HG02852 (cell line): ENCODE results near the gene F7.
"Not testable (repeated sequence)": the region's sequence is repeated elsewhere in the genome, so short reads cannot be mapped to it uniquely, and the experiment has no call there.

Source experiments
- ATAC-seq: cut with Tn5 transposase; IDR thresholded peaks from one replicate; pipeline ENCODE4 v1.9.1; 2021; ENCODE audit warnings: mild to moderate bottlenecking, moderate library complexity; ENCODE audit not compliant: unreplicated experiment

F7 gene

DNA sequence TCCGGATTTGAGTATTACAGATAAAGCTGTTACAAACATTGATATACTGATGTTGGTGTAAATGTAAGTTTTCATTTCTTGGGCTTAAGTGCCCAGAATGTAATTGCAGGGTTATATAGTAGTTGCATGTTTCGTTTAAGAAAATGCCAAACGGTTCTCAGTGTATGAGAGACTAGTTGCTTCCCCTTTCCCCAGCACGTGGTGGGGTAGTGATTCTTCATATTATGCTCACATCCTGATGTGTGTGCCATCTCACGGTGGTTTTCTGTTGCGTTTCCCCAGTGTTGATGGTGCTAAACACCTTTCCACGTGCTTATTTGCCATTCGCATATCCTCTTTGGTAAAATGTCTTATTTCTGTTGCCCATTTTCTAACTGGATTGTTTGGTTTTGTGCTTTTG is 34.7 kb upstream of the F7 start:
- no peak for ATAC-seq

DNA sequence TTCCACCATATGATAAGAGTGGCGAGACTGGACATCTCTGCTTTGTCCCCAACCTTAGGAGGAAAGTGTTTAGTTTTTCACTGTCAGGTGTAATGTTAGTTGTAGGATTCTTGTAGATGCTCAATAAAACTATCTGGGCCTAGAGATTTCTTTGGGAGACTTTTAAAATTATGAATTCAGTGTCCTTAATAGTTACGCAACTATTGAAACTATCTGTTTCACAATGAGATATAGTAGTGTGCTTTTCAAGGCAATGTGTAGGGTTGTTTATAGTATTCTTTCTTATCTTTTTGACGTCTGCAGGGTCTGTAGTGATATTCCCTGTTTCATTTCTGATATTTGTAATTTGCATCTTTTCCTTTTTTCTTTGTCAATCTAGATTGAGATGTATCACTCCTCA is 33.2 kb upstream of the F7 start:
- ATAC-seq, result no peak

DNA sequence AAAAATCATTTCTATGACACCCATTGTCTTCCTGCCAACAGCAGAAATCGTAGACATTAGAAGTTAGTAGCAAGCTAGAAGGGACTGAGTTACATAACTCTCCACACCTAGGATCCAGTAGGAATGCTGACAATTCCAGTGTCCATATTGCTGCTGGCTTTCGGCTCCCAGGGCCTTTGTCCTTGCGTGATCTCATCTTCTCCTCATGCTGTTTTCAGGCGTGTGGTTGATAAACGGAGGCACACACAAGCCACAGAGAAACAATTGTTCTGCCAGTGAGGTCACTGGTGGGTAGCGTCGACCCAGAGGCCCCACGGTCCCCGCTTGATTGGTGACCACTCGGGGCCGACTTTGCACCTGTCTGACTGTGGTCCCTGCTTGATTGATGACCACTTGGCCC is 31.6 kb upstream of the F7 start:
- no peak for ATAC-seq

DNA sequence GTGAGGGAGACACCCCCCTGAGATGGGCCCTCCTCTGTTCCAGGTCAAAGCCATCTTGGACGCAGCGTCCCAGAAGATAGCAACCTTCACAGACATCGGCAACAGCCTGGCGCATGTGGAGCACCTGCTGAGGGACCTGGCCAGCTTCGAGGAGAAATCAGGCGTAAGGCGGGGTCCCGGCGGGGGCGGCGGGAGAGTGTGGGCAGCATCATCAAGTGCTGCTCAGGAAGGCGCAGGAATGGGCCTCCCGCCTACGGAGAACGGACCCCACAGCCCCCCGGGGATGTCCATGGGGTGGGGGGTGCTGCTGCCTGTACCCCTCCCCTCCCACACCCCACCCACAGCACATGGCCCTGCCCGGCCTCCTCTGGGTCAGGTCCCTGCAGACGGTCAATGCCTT is 31.2 kb upstream of the F7 start:
- no peak for ATAC-seq

DNA sequence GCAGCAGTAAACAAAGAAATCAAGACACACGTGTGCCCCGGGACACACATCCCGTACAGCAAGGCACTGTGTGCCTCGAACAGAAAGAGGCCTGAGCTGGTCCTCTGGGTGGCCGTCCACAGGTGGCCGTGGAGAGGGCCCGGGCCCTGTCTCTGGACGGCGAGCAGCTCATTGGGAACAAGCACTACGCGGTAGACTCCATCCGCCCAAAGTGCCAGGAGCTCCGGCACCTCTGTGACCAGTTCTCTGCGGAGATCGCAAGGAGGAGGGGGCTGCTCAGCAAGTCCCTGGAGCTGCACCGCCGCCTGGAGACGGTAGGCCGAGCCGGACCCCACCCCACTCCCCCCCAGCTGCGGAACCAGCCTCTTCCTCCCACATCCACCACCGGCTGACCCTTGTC is 30.7 kb upstream of the F7 start:
- ATAC-seq, result no peak

DNA sequence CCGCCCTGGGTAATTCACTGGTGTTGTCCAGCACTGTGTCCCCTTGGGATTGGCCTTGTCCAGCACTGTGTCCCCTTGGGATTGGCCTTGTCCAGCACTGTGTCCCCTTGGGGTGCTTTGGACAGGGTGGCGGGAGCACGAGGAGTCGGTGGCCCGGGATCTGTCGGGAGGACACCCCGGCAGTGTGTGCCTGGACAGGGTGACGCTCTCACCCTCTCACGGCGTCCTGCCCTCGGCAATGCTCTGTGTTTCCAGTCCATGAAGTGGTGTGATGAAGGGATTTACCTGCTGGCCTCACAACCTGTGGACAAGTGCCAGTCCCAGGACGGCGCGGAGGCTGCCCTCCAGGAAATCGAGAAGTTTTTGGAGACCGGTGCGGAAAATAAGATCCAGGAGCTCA is 29.9 kb upstream of the F7 start:
- ATAC-seq, result no peak

DNA sequence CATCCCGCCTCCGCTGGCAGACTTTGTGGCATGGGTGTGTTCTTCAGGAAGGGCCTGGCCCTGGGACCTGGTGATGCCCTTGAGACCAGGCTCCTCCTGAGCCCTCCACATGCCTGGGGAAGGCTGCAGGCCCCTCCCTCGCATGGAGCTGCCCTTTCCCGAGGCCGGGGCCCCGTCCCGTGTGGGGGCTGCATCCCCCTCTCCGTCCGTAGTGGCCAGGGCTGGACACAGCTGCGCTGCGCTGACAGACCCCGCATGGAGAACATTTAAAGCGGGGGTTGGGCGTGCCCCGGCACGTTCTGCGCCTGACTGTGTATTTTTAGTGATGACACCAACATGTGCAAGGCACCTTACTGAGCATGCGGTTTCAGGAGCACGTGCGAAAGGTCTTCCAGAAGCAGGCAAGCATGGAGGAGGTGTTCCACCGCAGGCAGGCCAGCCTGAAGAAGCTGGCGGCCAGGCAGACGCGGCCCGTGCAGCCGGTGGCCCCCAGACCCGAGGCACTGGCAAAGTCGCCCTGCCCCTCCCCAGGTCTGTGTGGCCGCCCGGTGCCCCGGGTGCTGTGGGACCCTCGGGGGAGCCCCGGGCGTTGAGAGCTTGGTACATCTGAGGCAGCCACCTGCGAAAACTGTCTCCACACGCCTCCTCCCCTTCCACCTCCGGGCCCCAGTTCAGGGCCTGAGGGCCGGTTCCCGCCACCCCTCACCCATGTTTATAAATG is 28.8 kb upstream of the F7 start:
- ATAC-seq, result no peak

DNA sequence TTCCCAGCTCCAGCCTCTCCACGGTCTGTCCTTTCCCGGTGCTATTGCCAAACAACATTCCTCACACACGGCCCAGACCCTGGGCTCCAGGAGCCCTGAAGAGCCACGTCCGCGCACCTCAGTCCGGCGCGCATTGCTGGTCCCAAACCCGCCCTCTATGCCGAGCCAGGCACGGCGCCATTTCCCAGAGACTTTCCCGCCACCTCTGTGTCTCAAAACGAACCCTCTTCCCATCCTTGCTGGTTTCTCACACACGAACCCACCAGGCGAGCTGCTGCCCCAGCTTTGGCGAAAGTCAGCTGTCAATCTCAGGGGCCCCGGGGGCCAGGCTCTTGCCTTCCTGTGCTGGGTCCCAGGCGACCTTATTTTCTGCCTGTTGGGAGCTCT is 28.0 kb upstream of the F7 start:
- ATAC-seq, result no peak

DNA sequence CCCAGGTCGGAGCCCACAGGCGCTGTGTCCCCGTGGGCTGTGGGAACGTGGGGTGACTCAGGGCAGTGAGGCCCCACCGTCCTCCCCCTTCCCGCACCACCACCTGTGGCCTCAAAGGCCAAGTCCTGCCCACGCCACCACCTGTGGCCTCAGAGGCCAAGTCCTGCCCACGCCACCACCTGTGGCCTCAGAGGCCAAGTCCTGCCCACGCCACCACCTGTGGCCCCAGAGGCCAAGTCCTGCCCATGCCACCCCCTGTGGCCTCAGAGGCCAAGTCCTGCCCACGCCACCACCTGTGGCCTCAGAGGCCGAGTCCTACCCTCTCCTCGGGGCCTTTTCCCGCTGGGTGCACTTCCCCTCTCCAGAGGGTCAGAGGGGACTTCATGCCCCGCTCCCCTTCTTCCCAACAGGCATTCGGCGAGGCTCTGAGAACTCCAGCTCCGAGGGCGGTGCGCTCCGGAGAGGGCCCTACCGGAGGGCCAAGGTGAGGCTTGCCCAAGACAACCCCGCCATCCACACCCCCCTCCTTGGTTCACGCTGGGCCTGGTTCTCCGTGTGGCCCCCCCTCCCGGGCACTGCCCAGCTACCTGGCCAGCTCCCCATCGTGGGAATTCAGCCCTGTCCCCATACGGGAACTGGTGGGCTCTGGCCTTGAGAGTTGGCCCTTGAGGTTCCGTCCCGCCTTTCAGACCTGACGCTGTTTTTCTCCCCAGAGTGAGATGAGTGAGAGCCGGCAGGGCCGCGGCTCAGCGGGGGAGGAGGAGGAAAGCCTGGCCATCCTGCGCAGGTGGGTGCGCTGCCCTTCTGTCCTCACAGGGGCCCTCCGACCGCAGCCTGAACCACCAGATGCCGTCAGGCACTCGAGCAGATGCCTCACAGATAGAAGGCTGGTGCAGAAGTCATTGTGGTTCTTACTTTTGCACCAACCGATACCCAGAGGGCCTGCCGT is 27.4 kb upstream of the F7 start:
- ATAC-seq, result no peak

DNA sequence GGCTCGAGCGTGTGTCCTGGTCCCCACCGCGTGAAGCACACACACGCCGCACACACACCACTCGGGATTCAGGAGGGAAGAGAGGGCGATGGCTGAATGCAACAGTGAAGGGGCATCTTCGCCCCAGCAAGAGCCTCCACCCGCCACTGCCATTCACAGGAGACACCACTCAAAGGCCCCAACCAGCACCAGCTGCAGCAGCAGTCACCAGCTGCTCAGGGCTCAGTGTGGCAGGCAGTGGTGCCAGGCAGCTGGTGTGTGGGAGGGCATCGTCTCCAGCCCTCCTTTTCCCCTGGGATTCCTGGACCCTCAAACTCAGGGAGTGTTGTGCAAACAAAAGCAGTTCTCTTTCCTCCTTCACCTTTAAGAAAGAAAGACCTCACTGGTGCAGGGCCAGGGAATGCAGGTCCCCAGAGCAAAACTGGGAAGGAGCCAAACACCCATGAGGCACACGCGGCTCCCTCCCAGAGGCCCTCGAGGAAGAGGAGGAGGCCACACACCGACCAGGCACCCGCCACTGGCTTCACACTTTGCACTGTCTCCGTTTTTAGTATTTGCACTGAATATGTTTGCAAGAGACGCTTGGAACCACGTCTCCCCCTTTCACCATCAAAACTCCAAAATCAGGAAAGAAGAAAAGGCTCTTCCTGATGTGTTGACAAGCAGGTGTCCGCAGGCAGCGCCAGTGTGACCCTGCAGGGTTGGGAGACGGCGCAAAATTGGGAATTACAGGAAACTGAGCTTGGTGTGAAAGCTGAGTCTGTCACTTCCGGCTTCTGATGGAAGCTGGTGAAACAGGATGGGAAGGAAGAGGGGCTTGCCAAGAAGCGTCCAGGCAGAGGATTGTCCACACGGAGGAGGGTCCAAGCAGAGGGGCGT is 26.4 kb upstream of the F7 start:
- ATAC-seq, result no peak

DNA sequence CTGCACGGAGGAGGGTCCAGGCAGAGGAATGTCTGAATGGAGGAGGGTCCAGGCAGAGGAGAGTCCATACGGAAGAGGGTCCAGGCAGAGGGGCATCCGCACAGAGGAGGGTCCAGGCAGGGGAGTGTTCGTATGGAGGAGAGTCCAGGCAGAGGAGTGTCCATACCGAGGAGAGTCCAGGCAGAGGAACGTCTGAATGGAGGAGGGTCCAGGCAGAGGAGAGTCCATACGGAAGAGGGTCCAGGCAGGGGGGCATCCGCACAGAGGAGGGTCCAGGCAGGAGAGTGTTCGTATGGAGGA is 25.9 kb upstream of the F7 start:
- not testable (repeated sequence) for ATAC-seq

DNA sequence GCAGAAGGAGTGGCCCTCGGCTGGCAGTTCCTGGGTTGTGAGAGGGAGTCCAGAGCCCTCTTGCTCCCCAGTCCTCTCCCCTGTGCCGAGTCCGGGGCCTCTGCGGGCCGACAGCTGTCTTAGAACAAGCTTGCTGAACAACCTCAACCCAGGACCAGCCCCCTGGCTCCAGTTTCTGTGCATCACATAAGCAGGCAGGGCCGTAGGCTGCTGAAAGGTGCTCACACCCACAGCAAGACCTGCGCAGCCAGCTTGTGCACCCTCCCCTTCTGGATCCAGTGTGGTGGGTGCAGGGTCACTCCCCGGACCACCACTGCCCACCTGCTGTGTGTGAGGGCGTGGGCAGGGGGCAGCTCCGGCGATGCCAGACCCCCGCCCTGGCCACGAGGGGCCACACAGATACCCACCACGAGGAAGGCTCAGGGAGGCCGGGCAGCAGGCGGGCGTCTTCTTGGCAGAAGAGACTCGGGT is 25.2 kb upstream of the F7 start:
- ATAC-seq, result no peak

DNA sequence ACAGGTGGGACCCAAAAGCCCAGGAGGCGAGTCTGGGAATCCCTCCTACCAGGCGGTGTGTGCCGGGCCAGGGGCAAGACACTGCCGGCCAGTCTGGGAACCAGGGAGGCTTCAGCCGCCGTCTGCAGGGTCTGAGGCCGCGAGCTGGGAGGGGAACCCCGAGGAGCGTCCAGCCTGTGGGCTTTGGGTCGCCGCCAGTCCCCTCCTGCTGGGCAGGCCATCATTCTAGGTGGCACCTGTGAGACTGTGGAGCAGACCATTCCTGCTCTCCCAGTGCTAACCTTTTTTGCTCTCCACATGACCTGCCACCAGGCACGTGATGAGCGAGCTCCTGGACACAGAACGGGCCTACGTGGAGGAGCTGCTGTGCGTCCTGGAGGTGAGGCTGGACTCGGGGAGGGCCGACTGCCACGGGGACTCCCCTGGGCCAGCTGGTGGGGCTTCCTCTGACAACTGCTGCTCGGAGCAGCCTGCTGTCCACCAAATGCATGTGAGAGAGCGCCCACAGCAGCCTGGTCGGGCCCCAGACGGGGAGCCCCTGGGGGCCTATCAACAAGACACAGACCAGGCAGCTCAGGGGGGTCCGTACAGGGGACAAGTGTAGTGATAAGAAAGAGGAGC is 24.6 kb upstream of the F7 start:
- no peak for ATAC-seq

DNA sequence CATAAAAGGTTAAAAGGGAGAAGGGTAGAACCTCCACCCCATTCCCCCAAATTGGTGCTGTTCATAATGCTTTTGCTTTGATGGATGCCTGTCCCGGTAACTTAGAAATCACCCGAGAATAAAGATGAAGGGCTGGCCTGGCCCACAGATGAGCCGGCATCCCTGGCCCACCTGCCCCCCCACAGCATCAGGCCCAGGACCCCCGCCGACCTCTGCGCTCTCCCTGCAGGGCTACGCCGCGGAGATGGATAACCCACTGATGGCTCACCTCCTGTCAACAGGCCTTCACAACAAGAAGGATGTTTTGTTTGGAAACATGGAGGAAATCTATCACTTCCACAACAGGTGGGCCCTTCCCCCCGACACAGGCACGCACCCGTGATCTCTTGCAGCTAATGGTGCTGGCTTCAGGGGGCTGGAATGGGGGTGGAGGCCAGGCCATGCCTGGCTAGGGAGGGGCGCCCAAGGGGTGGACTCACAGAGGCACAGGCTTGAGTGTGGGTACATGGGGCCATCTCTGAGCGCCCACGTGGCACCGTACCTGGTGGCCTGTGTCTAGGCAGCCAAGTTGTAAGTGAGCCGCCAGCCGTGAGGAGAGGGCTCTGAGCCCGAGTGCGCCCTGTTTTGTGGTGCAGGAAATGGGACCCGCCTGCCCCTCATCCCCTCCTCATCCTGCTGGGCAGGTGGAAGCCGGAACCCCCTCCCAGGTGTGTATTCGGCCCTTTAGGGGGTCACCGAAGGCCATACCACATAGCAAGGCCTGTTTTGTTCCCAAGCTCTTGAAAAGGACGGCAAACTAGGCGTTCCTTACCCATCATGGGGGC is 23.2 kb upstream of the F7 start:
- no peak for ATAC-seq

DNA sequence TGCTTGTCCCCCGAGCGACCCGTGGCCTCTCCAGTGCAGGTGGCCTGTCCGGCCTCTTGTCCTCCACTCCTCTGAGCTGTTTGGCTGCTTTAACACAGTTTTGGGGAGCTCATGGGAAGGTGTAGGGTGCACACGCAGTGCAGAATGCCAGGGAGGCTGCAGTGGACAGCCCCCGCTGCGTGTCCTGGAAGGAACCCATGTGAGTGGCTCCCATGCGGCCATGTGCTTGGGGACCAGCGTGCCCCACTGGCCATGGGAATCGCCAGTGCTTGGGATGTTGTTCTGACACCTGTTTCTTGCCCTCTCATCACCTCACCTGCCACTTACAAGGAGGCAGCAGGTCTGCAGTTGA is 22.6 kb upstream of the F7 start:
- ATAC-seq, result no peak

DNA sequence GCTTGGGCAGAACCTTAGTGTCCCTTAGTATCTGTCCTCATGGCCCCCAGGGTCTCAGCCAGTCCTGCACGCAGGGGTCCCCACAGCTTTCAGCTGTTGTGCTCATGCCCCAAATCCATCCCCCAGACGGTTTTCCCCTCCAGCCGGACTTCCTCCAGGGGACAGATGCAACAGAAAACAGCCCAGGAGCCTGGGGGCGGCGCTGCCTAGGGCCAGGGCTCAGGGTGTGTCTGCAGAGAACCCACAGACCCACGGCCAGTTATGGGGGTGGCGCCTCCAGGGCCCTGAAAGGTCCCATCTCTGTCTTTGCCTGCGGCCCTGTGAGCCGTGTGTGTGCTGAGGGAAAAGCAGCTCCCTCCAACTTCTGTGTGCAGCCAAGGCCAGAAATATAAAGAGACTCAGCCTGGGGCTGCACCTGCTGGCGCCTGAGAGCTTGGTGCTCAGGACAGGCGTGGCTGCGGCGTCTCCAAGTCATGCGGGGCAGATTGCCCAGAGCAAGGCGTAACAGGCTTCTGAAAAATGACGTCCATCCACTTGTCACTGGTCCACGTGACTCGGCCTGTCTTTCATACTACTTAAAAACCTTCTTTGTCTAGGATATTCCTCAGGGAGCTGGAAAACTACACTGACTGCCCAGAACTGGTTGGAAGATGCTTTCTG is 22.1 kb upstream of the F7 start:
- ATAC-seq, result no peak

DNA sequence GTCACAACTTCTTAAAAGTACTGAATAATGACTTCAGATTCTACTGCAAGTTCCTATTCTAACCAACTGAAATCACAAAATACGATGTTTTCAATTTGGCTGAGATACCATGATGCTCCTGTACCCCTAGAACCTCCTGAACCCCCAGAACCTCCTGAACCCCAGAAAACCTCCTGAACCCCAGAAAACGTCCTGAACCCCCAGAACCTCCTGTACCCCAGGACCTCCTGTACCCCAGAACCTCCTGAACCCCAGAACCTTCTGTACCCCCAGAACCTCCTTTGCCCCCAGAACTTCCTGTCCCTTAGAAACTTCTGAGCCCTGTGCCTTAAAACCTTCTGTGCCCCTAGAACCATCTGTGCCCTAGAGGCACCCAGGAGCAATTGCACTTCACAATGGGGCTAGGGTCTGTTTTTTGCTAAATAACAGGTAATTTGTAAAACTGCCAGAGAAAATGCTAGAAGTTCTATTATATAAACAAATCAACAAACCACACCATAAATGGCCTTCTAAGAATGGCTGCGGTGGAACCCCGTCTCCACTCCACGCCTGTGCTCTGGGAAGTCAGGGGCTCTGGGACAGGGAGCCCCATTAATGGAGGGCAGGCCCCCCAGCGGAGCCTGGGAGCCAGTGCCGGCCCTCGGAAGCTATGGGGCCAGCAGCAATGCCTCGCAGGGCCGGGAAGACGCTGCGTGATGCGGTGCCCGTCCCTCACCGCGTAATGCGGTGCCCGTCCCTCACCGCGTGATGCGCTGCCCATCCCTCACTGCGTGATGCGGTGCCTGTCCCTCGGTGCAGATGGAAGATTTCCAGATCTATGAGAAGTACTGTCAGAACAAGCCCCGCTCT is 21.3 kb upstream of the F7 start:
- no peak for ATAC-seq

DNA sequence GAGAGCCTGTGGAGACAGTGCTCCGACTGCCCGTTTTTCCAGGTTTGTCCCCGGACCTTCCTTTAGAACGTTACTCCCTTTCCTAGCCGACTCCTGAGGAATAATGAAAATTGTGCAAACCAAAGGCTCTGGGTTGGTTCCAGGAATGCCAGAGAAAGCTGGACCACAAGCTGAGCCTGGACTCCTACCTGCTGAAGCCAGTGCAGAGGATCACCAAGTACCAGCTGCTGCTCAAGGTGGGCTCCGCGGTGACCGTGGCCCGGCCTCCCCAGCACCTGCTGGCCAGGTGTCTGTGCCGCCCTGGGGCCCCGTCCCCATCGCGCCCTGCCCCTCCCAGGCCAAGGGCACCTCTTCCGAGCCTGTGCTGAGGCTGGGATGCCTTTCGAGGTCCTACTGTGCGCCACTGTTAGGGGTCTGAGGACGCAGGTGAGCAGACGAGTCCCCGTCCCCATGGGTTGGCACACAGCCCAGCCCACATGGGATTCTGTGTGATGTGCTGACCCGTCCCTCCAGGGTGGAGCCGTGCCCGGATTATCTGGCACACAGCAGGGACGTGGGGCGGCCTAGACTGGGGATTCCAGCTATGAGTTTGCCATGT is 20.5 kb upstream of the F7 start:
- no peak for ATAC-seq
